AG04450 (cell line): Measurements from ENCODE around the gene QKI. TPM values are rescaled to one million over a fixed set of nuclear protein-coding genes. Genes with fewer than 3 reads are reported as not detected.
"Not testable (repeated sequence)": the region's sequence is repeated elsewhere in the genome, so short reads cannot be mapped to it uniquely, and the experiment has no call there.

ENCODE experiments used
- CTCF ChIA-PET: fragments of 300-600, 350-600 bp; formaldehyde crosslinking; extraction: SDS; loops from one replicate; lab custom pipeline; 2022; ENCODE audit warnings: antibody characterized with exemption, inconsistent platforms; lab: Charles Lee
- POLR2A ChIA-PET: fragments of 350-600 bp; formaldehyde crosslinking; extraction: SDS; loops from one replicate; lab custom pipeline; 2021; ENCODE audit warnings: antibody characterized with exemption, inconsistent platforms; lab: Yijun Ruan, JAX
- DNase-seq: peaks from one replicate; pipeline ENCODE4 v3.0.0-alpha.2; 2011; ENCODE audit warnings: low read depth, low spot score
- H3K27ac ChIP-seq: one replicate; pipeline ENCODE4 v1.5.1; 2012; ENCODE audit warnings: low read depth, low read length, control low read depth
- H3K27me3 ChIP-seq: one replicate; pipeline ENCODE4 v1.6.0; 2012; ENCODE audit warnings: low read length; ENCODE audit not compliant: control insufficient read depth, insufficient read depth
- H3K4me3 ChIP-seq: 2 replicates; pipeline ENCODE4 v1.5.1; 2011; ENCODE audit warnings: mild to moderate bottlenecking, low read depth, low read length, control low read depth
- H3K9me3 ChIP-seq: 2 replicates; pipeline ENCODE4 v1.5.1; 2012; ENCODE audit warnings: low read length; ENCODE audit not compliant: control insufficient read depth, insufficient read depth
- polyA plus RNA-seq: library from polyadenylated mRNA; depleted of rRNA; stranded (reverse); fragments of >200 nt; gene quantifications from 2 replicates; pipeline ENCODE4 v1.2.3, GENCODE V29; 2011
- TF ChIP-seq, protein P1 (sequence below): IDR thresholded peaks from 2 replicates; pipeline ENCODE4 v1.5.1; 2011; ENCODE audit warnings: low read depth, low read length, control low read depth, inconsistent platforms

QKI gene
- polyA plus RNA-seq, 1 experiment: 165 TPM

DNA sequence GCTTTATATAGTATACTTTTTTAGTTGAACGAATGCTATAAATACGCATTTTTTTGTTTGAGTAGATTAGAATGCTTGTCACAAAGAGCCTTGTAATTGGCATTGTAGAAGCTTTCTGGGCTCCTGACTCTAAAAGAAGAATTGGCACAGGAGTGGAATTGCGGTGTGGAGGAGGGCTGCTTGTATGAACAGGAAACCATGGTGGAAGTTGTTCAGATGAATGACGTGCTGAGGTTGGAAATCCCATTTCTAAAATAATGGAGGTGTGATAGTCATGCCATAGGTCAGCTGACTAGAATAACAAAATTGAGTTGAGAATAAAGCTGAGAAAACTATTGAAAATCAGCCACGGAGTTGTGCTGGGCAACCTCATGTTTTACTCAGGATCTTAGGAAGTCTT is 174.9 kb downstream of the QKI start:
- TF ChIP-seq, protein P1, sequence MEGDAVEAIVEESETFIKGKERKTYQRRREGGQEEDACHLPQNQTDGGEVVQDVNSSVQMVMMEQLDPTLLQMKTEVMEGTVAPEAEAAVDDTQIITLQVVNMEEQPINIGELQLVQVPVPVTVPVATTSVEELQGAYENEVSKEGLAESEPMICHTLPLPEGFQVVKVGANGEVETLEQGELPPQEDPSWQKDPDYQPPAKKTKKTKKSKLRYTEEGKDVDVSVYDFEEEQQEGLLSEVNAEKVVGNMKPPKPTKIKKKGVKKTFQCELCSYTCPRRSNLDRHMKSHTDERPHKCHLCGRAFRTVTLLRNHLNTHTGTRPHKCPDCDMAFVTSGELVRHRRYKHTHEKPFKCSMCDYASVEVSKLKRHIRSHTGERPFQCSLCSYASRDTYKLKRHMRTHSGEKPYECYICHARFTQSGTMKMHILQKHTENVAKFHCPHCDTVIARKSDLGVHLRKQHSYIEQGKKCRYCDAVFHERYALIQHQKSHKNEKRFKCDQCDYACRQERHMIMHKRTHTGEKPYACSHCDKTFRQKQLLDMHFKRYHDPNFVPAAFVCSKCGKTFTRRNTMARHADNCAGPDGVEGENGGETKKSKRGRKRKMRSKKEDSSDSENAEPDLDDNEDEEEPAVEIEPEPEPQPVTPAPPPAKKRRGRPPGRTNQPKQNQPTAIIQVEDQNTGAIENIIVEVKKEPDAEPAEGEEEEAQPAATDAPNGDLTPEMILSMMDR: no peak
- DNase-seq: no peak
- H3K9me3 ChIP-seq: peaks cover 26% of the 10 kb centered on the region
- H3K4me3 ChIP-seq: no peak overlapping the region
- H3K27ac ChIP-seq: no peak overlapping the region
- CTCF ChIA-PET: interaction anchor here (0.8 kb wide), 1 partner anchor 368 kb away, joined by 3 read pairs; no protein-coding TSS in a partner anchor
- no peaks in the 10 kb centered on the region for H3K27me3 ChIP-seq
- POLR2A ChIA-PET: no interaction called here

DNA sequence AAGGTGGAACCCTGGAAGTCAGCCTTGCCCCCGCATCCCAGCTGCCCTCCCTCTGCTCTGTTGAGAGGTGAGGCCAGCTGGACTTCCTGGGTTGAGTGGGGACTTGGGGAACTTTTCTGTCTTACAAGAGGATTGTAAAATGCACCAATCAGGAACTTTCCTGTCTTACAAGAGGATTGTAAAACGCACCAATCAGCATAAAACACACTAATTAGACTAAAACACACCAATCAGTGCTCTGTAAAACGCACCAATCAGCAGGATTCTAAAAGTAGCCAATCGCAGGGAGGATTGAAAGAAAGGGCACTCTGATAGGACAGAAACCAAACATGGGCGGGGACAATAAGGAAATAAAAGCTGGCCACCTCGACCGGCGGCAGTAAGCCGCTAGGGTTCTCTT is 175.6 kb downstream of the QKI start:
- H3K27ac ChIP-seq, DNase-seq, H3K27me3 ChIP-seq, POLR2A ChIA-PET, H3K4me3 ChIP-seq: not testable (repeated sequence)
- CTCF ChIA-PET: interaction anchor here (0.8 kb wide), 1 partner anchor 367 kb away, joined by 3 read pairs; no protein-coding TSS in a partner anchor
- peaks cover 26% of the 10 kb centered on the region for H3K9me3 ChIP-seq

DNA sequence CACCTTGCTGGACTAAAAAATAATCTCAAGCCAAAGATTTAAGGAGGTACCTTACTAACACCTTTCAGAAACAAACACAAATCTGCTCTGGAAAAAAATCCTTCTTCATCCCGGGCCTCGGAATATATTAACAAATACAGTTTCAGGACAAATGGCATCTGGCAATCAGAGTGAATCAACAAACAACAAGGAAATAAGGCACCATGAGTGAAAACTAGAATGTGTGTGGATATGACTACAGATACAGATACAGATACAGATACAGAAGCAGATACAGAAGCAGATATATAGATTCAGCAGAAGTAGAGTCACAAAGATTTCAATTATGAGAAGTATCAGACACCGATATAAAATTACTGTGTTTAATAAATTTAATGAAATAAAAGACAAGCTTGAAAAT is 178.4 kb downstream of the QKI start:
- H3K27ac ChIP-seq: no peak overlapping the region
- ChIA-PET CTCF (no interaction called here), POLR2A (no interaction called here)
- peaks cover 26% of the 10 kb centered on the region for H3K9me3 ChIP-seq
- no peaks in the 10 kb centered on the region for H3K27me3 ChIP-seq
- DNase-seq: no peak
- no peak overlapping the region for H3K4me3 ChIP-seq
- TF ChIP-seq, protein P1: no peak

DNA sequence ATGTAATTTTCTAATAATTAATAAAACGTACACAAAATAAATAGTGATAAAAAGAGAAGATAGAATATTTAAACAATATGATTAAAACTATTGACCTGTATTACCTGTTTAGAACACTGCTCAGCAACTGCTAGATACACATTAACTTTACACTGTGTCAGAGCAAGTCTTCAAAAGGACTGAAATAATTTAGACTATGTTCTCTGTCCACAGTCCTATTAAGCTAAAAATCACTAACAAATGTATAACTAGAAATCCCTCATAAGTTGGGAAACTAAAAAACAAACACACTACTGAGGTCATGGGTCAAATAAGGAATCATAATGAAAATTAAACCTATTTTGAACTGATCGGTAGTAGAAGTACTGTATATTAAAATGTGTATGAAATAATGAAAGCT is 181.7 kb downstream of the QKI start:
- Histone ChIP-seq H3K9me3 (peaks cover 12% of the 10 kb centered on the region), H3K27me3 (no peaks in the 10 kb centered on the region), H3K27ac (no peak overlapping the region), H3K4me3 (no peak overlapping the region)
- POLR2A ChIA-PET: no interaction called here
- no peak for DNase-seq
- TF ChIP-seq, protein P1: no peak
- CTCF ChIA-PET: no interaction called here

DNA sequence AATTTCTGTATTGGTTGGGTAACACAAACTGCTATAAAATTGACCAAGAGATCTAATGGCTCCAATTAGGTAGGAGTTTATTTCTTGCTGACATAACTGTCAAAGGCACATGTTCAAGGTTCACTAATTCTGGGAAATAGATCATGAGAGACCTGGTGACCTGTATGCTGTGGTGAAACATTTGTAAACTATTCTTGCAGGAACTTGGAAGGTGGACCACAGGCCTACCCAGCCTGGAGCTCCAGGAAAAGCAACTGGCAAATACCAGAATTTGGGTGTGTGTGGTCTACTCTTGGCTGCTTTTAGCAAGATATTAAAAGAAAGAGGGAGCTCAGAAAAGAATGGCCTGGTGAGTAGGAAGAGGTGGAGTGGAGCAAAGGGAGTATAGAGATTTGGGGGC is 184.6 kb downstream of the QKI start:
- no peak for DNase-seq
- Histone ChIP-seq H3K27ac (no peak overlapping the region), H3K4me3 (no peak overlapping the region), H3K27me3 (no peaks in the 10 kb centered on the region), H3K9me3 (peaks cover 2% of the 10 kb centered on the region; the same call in 1 of the 2 replicates)
- ChIA-PET POLR2A (no interaction called here), CTCF (no interaction called here)
- TF ChIP-seq, protein P1: no peak
